Psoas muscle (tissue), 8 donors: ENCODE results near the gene PLA2G4C. TPM values are rescaled to one million over a fixed set of nuclear protein-coding genes. Genes with fewer than 3 reads are reported as not detected.

ENCODE experiments used
- ATAC-seq, 4 donors: fragments of 200-7000 bp; cut with Tn5 transposase; one replicate each; pipeline ENCODE4 v1.9.1; 2020; ENCODE audit warnings: moderate library complexity in 3 of 4, mild to moderate bottlenecking in 2 of 4
- DNase-seq, 2 donors: peaks; one replicate each; pipeline ENCODE4 v3.0.0-alpha.2; 2020
- H3K27ac ChIP-seq: fragments of 200-600 bp; one replicate; pipeline ENCODE4 v1.8.0; 2022
- H3K27me3 ChIP-seq, 3 donors: fragments of 200-600 bp in 1 of 3; one replicate each; pipeline versions ENCODE4 v1.6.1 to v1.8.0; 2013 to 2022; ENCODE audit warnings: low read length in 2 of 3, mild to moderate bottlenecking in 2 of 3, moderate library complexity in 1 of 3; ENCODE audit not compliant: insufficient read depth in 3 of 3
- H3K36me3 ChIP-seq, 2 donors: fragments of 200-600 bp in 1 of 2; one replicate each; pipeline versions ENCODE4 v1.6.1 to v1.8.0; 2013 to 2022; ENCODE audit warnings: low read depth in 1 of 2, mild to moderate bottlenecking in 1 of 2, moderate library complexity in 1 of 2; ENCODE audit not compliant: insufficient read depth in 1 of 2
- H3K4me1 ChIP-seq: fragments of 200-600 bp; one replicate; pipeline ENCODE4 v1.8.0; 2022
- H3K4me3 ChIP-seq: fragments of 200-600 bp; one replicate; pipeline ENCODE4 v1.8.0; 2022; ENCODE audit warnings: mild to moderate bottlenecking
- H3K9me3 ChIP-seq: fragments of 200-600 bp; one replicate; pipeline ENCODE4 v1.8.0; 2022
- WGBS, 3 donors: extraction: QIAGEN DNeasy Blood & Tissue Kit; methylation state at CpG; one replicate each; pipeline versions ENCODE4 v1.1.6 to v1.1.7; 2013; 5-methylcytosine and 5-hydroxymethylcytosine counted together
- intact Hi-C, 2 donors: fragments of 100-400 bp; cut with DNase I; formaldehyde crosslinking; loops; one replicate each; pipeline versions ENCODE4 v1.11.0 to v1.14.2; 2022
- polyA plus RNA-seq, 3 donors: library from polyadenylated mRNA; stranded (reverse); fragments of 200-250 nt; gene quantifications; one replicate each; pipeline ENCODE4 v1.2.3, GENCODE V29; 2013
- total RNA-seq, 4 donors: library from RNA; stranded (reverse); fragmentation: NEBNext Ultra II Directional in 2 of 4; extraction: Animal tissue kit (Norgen Biotek cat#: 25700) in 2 of 4; gene quantifications; one replicate each; pipeline versions ENCODE4 v1.2.1 to v1.2.4, GENCODE V29; 2021 to 2023
- TF ChIP-seq, protein P1 (sequence below): fragments of 200-600 bp; IDR thresholded peaks from one replicate; pipeline ENCODE4 v1.8.0; 2022; ENCODE audit warnings: antibody characterized with exemption
- donor health status: healthy with polysubstance abuse.
- donor health status: DM: no; HTN: no; CAD: no; lungs with moderate emphysema.
- donor health status: Bipolar disorder and iron deficiency.
- donor health status: healthy.
- donor health status: DM: yes; HTN: yes; CAD: no.
- donor health status: DM: no; HTN: no; CAD: no.
- donor health status: DM: no; HTN: no; CAD: no.
- donor health status: DM: yes; HTN: yes; CAD: no.

Gene PLA2G4C
- total and polyA plus RNA-seq, 7 donors: 11.8 to 114 (median 34.2) TPM

DNA sequence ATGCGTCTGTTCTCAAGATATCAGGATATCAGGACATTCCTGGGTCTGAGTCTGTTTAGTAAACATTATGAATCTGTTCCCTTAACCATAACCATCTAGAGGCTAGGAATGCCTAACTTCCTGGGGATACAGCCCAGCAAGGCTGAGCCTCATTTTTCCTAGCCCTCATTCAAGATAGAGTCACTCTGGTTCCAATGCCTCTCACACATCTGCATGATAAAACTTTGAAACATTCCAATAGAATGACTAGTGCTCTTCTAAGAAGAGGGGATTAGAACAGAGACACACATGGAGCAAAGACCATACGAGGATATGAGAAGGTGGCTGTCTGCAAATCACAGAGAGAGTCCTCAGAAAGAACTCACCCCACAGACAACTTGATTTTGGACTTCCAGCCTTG lies 46.1 kb downstream of the PLA2G4C start:
- H3K4me1 ChIP-seq: no peaks in the 10 kb centered on the region
- no peaks in the 10 kb centered on the region for H3K9me3 ChIP-seq
- peaks cover 4 to 91% of the 10 kb centered on the region in 2 donors for H3K36me3 ChIP-seq
- WGBS, 3 donors: 75 to 93% (median 82%) methylated on average over 2 of the region's 2 CpGs
- H3K4me3 ChIP-seq: no peak overlapping the region
- no peak overlapping the region for H3K27ac ChIP-seq
- TF ChIP-seq, protein P1, sequence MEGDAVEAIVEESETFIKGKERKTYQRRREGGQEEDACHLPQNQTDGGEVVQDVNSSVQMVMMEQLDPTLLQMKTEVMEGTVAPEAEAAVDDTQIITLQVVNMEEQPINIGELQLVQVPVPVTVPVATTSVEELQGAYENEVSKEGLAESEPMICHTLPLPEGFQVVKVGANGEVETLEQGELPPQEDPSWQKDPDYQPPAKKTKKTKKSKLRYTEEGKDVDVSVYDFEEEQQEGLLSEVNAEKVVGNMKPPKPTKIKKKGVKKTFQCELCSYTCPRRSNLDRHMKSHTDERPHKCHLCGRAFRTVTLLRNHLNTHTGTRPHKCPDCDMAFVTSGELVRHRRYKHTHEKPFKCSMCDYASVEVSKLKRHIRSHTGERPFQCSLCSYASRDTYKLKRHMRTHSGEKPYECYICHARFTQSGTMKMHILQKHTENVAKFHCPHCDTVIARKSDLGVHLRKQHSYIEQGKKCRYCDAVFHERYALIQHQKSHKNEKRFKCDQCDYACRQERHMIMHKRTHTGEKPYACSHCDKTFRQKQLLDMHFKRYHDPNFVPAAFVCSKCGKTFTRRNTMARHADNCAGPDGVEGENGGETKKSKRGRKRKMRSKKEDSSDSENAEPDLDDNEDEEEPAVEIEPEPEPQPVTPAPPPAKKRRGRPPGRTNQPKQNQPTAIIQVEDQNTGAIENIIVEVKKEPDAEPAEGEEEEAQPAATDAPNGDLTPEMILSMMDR: no peak
- ATAC-seq (no peak), DNase-seq (no peak)
- H3K27me3 ChIP-seq: no peaks in the 10 kb centered on the region
- intact Hi-C loops: no loop called here

DNA sequence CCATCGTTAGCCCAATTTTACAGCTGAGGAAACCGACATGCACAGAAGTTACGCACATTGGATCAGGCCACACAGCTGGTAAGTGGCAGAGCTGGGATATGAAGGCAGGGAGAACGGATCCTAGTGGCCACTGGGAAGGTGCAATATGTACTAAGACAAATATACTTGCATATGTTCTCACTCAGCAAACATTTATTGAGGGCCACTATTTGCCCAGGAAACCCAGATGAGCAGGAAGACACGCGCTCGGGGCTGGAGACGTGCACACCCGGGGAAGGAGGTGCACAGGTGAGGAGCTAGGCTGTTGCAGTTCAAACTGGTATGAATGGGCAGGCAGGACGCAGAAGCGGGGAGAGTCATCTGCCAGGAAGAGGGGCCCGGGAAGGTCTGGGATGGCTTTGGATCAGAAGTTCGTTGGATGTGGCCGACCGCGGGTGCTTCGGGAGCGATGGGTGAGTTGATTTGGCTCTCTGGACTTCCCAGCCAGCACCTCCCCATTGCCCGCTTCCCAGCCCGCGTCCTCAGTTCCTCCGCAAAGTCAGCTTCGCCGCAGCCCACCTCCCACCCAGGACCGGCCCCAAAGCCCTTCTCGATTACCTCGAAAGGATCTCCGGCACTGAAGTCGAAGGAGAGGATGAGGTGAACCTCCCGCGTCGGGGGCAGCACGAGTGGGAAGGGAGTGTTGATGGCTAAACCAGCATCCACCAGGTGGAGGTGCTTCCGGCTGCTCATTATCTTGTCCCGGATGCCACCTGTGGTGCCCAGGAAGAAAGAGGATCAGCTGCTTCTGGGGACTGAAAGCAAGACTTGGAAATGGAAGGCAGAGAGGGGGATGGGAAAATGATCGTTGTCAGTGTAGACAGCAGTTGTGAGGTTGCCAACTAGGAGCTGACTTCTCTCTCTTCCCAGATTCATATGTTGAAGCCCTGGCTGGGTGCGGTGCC lies 48.9 kb downstream of the PLA2G4C start:
- no peak for ATAC-seq
- no peaks in the 10 kb centered on the region for H3K9me3 ChIP-seq
- DNase-seq: no peak
- no peak overlapping the region for H3K4me3 ChIP-seq
- 60 to 68% (median 67%) methylated on average over 35 to 37 of the region's 37 CpGs for WGBS, 3 donors
- no peak overlapping the region for H3K27ac ChIP-seq
- peaks cover 4 to 90% of the 10 kb centered on the region in 2 donors for H3K36me3 ChIP-seq
- TF ChIP-seq, protein P1: no peak
- H3K4me1 ChIP-seq: no peaks in the 10 kb centered on the region
- intact Hi-C loops: no loop called here
- no peaks in the 10 kb centered on the region for H3K27me3 ChIP-seq

DNA sequence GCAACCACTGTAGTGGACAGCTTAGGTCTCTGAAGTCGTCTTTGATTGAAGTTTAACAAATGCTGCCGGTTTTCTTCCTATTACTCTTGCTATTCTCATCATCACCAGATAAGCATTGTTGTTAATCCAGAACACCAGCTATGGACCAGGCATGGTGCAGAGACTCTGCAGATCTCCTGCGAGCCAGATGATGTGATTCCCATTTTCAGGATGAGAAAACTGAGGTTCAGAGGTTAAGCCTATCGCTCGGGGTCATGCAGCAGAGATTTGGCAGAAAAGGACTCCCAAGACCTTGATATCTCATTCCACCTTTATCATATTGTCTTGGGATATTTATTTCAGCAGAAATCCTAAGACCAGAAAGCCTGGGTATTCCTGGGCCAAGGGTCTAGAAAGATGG lies 50.2 kb downstream of the PLA2G4C start:
- no peak for DNase-seq
- TF ChIP-seq, protein P1: no peak
- intact Hi-C loops: no loop called here

DNA sequence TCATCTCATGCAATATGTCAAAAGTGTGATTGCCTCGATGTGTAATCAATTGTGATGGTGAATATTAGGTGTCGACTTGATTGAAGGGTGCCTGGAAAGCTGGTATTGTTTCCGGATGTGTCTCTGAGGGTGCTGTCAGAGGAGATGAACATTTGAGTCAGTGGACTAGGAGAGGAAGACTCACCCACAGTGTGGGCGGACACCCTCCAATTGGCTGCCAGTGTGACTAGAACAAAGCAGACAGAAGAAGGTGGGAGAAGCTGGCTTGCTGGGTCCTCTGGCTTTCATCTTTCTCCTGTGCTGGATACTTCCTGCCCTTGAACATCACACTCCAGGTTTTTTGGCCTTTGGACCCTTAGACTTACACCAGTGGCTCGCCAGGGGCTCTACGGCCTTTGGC lies 51.3 kb downstream of the PLA2G4C start:
- TF ChIP-seq, protein P1: no peak
- intact Hi-C loops: no loop called here
- H3K27me3 ChIP-seq: no peaks in the 10 kb centered on the region
- no peaks in the 10 kb centered on the region for H3K9me3 ChIP-seq
- DNase-seq (no peak), ATAC-seq (no peak)
- no peaks in the 10 kb centered on the region for H3K4me1 ChIP-seq
- 93 to 94% (median 94%) methylated on average over 6 of the region's 6 CpGs for WGBS, 3 donors
- H3K27ac ChIP-seq: no peak overlapping the region
- no peak overlapping the region for H3K4me3 ChIP-seq
- H3K36me3 ChIP-seq: peaks cover 0 to 87% of the 10 kb centered on the region in 2 donors

More for the DNA sequence above, 50.2 kb downstream of the PLA2G4C start:
- ATAC-seq: no peak
- Histone ChIP-seq H3K4me3 (no peak overlapping the region), H3K4me1 (no peaks in the 10 kb centered on the region), H3K9me3 (no peaks in the 10 kb centered on the region), H3K36me3 (peaks cover 4 to 87% of the 10 kb centered on the region in 2 donors), H3K27me3 (no peaks in the 10 kb centered on the region), H3K27ac (no peak overlapping the region)
- WGBS, 3 donors: 91 to 95% (median 94%) methylated on average over 5 of the region's 5 CpGs
